Prostate gland (tissue), 2 donors: ENCODE data around the gene VASH2. TPM values are rescaled to one million over a fixed set of nuclear protein-coding genes. Genes with fewer than 3 reads are reported as not detected.

Experiments
- DNase-seq: peaks from one replicate; pipeline ENCODE4 v3.0.0-alpha.2; 2019; ENCODE audit warnings: low spot score
- H3K27ac ChIP-seq, 2 donors: fragments of 200-600 bp; sonication (generic); 2 replicates each; pipeline ENCODE4 v1.5.1; 2017 to 2019
- H3K27me3 ChIP-seq: fragments of 200-600 bp; sonication (generic); replicated peaks from 2 replicates; pipeline ENCODE4 v1.5.1; 2019; ENCODE audit not compliant: insufficient read depth
- H3K36me3 ChIP-seq, 2 donors: fragments of 200-600 bp; sonication (generic); 1 replicate in 1 of 2; 2 replicates in 1 of 2; pipeline versions ENCODE4 v1.5.1 to v1.8.1; 2017 to 2019
- H3K4me1 ChIP-seq: fragments of 200-600 bp; sonication (generic); replicated peaks from 2 replicates; pipeline ENCODE4 v1.5.1; 2019
- H3K4me3 ChIP-seq, 2 donors: fragments of 200-600 bp; sonication (generic); 2 replicates each; pipeline ENCODE4 v1.5.1; 2017 to 2019
- H3K9me3 ChIP-seq: fragments of 200-600 bp; sonication (generic); 2 replicates; pipeline ENCODE4 v1.5.1; 2017
- CTCF ChIP-seq, 4 experiments: fragments of 200-600 bp in 2 of 4; fragments of 450-650 bp in 2 of 4; sonication (generic) in 2 of 4; IDR thresholded peaks; 1 replicate in 3 of 4; 2 replicates in 1 of 4; pipeline ENCODE4 v1.5.1; 2016 to 2019; ENCODE audit warnings: antibody characterized with exemption in 4 of 4, mild to moderate bottlenecking in 2 of 4, moderate library complexity in 2 of 4
- POLR2A ChIP-seq: fragments of 450-650 bp; IDR thresholded peaks from one replicate; pipeline ENCODE4 v1.6.1; 2016; ENCODE audit warnings: antibody characterized with exemption, mild to moderate bottlenecking
- POLR2AphosphoS5 ChIP-seq: sonication (generic); formaldehyde crosslinking; IDR thresholded peaks from one replicate; pipeline ENCODE4 v1.6.1; 2017; ENCODE audit warnings: antibody characterized with exemption
- WGBS: methylation state at CpG from one replicate; pipeline ENCODE4 v1.1.5; 2018; 5-methylcytosine and 5-hydroxymethylcytosine counted together
- intact Hi-C: fragments of 100-400 bp; cut with DNase I; formaldehyde crosslinking; loops from one replicate; pipeline ENCODE4 v1.14.2; 2022
- total RNA-seq, 2 donors: library from RNA; depleted of rRNA; stranded (reverse); fragments of >200 nt; gene quantifications; one replicate each; pipeline ENCODE4 v1.1.0, GENCODE V29; 2016

Gene VASH2
- total RNA-seq, 2 donors from 2014 or later: 2.6 to 2.7 TPM

GRCh38 chr1:212957546-212957945 is 7.2 kb downstream of the VASH2 start:
- DNase-seq: no peak
- no peak for TF ChIP-seq CTCF (IDR thresholded peaks at IDR 0.05)
- TF ChIP-seq POLR2AphosphoS5: no peak
- TF ChIP-seq POLR2A: no peak
- 94% methylated on average over 6 of the region's 6 CpGs for WGBS

GRCh38 chr1:212958175-212958574 is 7.8 kb downstream of the VASH2 start:
- WGBS: 72% methylated on average over 10 of the region's 10 CpGs
- Histone ChIP-seq H3K9me3 (no peaks in the 10 kb centered on the region), H3K27me3 (no peaks in the 10 kb centered on the region), H3K27ac (no peak overlapping the region), H3K4me1 (no peaks in the 10 kb centered on the region), H3K4me3 (no peak overlapping the region), H3K36me3 (no peaks in the 10 kb centered on the region)
- intact Hi-C loops: no loop called here
- DNase-seq: no peak
- no peak for TF ChIP-seq CTCF (IDR thresholded peaks at IDR 0.05)
- TF ChIP-seq POLR2A: no peak
- TF ChIP-seq POLR2AphosphoS5: no peak

More at GRCh38 chr1:212957546-212957945, 7.2 kb downstream of the VASH2 start:
- Histone ChIP-seq H3K9me3 (no peaks in the 10 kb centered on the region), H3K27me3 (no peaks in the 10 kb centered on the region), H3K27ac (no peak overlapping the region), H3K4me3 (no peak overlapping the region), H3K4me1 (no peaks in the 10 kb centered on the region), H3K36me3 (no peaks in the 10 kb centered on the region)
- intact Hi-C loops: no loop called here

GRCh38 chr1:212959266-212960220 is 9.2 kb downstream of the VASH2 start:
- H3K4me3 ChIP-seq: no peak overlapping the region
- no peaks in the 10 kb centered on the region for H3K36me3 ChIP-seq
- DNase-seq: no peak
- H3K27ac ChIP-seq: no peak overlapping the region
- no peaks in the 10 kb centered on the region for H3K4me1 ChIP-seq
- TF ChIP-seq POLR2AphosphoS5 (no peak), CTCF (IDR thresholded peaks at IDR 0.05) (no peak), POLR2A (no peak)
- no peaks in the 10 kb centered on the region for H3K27me3 ChIP-seq
- no peaks in the 10 kb centered on the region for H3K9me3 ChIP-seq
- 89% methylated on average over 18 of the region's 18 CpGs for WGBS
- intact Hi-C loops: no loop called here

GRCh38 chr1:212960932-212961331 is 10.6 kb downstream of the VASH2 start:
- TF ChIP-seq POLR2AphosphoS5 (no peak), POLR2A (no peak), CTCF (IDR thresholded peaks at IDR 0.05) (no peak)
- Histone ChIP-seq H3K4me3 (no peak overlapping the region), H3K9me3 (no peaks in the 10 kb centered on the region), H3K36me3 (no peaks in the 10 kb centered on the region), H3K27me3 (no peaks in the 10 kb centered on the region), H3K4me1 (no peaks in the 10 kb centered on the region), H3K27ac (no peak overlapping the region)
- WGBS: 94% methylated on average over 6 of the region's 6 CpGs
- no peak for DNase-seq
- intact Hi-C loops: no loop called here

GRCh38 chr1:212962509-212962908 is 12.2 kb downstream of the VASH2 start:
- TF ChIP-seq POLR2A (no peak), CTCF (IDR thresholded peaks at IDR 0.05) (no peak), POLR2AphosphoS5 (no peak)
- Histone ChIP-seq H3K9me3 (no peaks in the 10 kb centered on the region), H3K36me3 (no peaks in the 10 kb centered on the region), H3K27ac (no peak overlapping the region), H3K27me3 (no peaks in the 10 kb centered on the region), H3K4me1 (no peaks in the 10 kb centered on the region), H3K4me3 (no peak overlapping the region)
- no peak for DNase-seq
- WGBS: 76% methylated on average over 5 of the region's 5 CpGs
- intact Hi-C loops: no loop called here
